ENCODE results near the gene SPRY4. TPM values are rescaled to one million over a fixed set of nuclear protein-coding genes. Genes with fewer than 3 reads are reported as not detected.

Gene SPRY4
- total RNA-seq, 1 experiment from 2014 or later: 23.6 TPM

DNA sequence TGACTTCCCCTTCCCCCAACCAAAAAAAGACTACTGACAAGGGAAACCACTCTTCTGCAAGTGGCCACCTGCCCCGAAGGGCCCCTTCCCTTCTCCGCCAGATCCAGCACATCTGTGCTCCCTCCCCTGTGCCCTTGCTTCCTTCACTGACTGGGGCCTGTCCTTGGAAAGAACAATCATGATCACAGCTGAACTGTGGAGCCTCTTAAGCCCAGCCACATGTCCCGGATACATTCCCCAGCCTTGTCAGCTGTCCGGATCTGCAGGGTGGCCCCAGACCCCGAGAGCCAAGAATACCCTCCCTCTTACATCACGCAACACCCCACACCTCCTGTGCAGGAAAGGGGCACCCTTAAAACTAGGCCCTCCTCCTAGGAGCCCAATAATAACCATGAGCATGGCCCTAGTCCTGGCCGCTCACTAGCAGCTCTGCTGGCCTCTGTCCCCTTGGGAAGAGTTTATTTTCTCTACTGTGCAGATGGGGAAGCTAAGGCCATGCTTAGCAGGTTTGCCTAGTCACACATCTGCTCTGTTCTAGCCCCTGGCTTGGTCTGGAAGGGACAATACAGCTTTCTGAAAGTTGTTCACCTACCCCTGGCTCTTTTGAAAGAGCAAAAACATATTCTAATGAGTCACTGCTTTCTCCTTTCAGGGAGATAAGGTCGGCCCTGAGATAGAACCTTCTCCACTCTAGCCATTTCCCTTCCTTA, 3.8 kb downstream of the SPRY4 start:
- Mint-ChIP-seq H3K27me3 (ENCODE audit: unreplicated experiment) (no peaks in the 10 kb centered on the region), H3K4me3 (ENCODE audit: low read depth, unreplicated experiment) (peak overlapping the region; percentile 98), H3K36me3 (ENCODE audit: insufficient read depth, unreplicated experiment) (peaks cover 49% of the 10 kb centered on the region), H3K27ac (ENCODE audit: unreplicated experiment) (no peak overlapping the region), H3K9me3 (ENCODE audit: low read depth, unreplicated experiment) (no peaks in the 10 kb centered on the region), H3K4me1 (ENCODE audit: low read depth, unreplicated experiment) (peaks cover 28% of the 10 kb centered on the region)
- BruUV-seq (replicated peaks): no TSS peak
- CTCF ChIA-PET: interaction anchor here (0.8 to 1.8 kb wide), 4 partner anchors 24 to 228 kb away, joined by 3 to 4 read pairs (median 4); no protein-coding TSS in a partner anchor
- TF ChIP-seq, protein P1, sequence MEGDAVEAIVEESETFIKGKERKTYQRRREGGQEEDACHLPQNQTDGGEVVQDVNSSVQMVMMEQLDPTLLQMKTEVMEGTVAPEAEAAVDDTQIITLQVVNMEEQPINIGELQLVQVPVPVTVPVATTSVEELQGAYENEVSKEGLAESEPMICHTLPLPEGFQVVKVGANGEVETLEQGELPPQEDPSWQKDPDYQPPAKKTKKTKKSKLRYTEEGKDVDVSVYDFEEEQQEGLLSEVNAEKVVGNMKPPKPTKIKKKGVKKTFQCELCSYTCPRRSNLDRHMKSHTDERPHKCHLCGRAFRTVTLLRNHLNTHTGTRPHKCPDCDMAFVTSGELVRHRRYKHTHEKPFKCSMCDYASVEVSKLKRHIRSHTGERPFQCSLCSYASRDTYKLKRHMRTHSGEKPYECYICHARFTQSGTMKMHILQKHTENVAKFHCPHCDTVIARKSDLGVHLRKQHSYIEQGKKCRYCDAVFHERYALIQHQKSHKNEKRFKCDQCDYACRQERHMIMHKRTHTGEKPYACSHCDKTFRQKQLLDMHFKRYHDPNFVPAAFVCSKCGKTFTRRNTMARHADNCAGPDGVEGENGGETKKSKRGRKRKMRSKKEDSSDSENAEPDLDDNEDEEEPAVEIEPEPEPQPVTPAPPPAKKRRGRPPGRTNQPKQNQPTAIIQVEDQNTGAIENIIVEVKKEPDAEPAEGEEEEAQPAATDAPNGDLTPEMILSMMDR (IDR thresholded peaks at IDR 0.05; ENCODE audit: unreplicated experiment): no peak
- intact Hi-C loops (cut with micrococcal nuclease; ENCODE audit: unreplicated experiment): loop anchor here (1.0 to 10.0 kb wide), 4 partner anchors 114 to 227 kb away; no protein-coding TSS in a partner anchor
- DNase-seq: no peak

- Mint-ChIP-seq H3K4me3 (ENCODE audit: low read depth, unreplicated experiment) (peak overlapping the region; percentile 98), H3K36me3 (ENCODE audit: insufficient read depth, unreplicated experiment) (peaks cover 43% of the 10 kb centered on the region), H3K4me1 (ENCODE audit: low read depth, unreplicated experiment) (peaks cover 28% of the 10 kb centered on the region), H3K27me3 (ENCODE audit: unreplicated experiment) (no peaks in the 10 kb centered on the region), H3K27ac (ENCODE audit: unreplicated experiment) (no peak overlapping the region), H3K9me3 (ENCODE audit: low read depth, unreplicated experiment) (no peaks in the 10 kb centered on the region)
- TF ChIP-seq, protein P1 (IDR thresholded peaks at IDR 0.05; ENCODE audit: unreplicated experiment): no peak
- no TSS peak for BruUV-seq (replicated peaks)
- intact Hi-C loops (cut with micrococcal nuclease; ENCODE audit: unreplicated experiment): loop anchor here (10.0 kb wide), 2 partner anchors 114 to 184 kb away; no protein-coding TSS in a partner anchor
- no peak for DNase-seq
- CTCF ChIA-PET: interaction anchor here (0.8 to 1.8 kb wide), 3 partner anchors 39 to 168 kb away, joined by 3 to 4 read pairs (median 4); no protein-coding TSS in a partner anchor
Observed at GRCh38 chr5:142320430-142320738, 4.4 kb downstream of the SPRY4 start.

DNA sequence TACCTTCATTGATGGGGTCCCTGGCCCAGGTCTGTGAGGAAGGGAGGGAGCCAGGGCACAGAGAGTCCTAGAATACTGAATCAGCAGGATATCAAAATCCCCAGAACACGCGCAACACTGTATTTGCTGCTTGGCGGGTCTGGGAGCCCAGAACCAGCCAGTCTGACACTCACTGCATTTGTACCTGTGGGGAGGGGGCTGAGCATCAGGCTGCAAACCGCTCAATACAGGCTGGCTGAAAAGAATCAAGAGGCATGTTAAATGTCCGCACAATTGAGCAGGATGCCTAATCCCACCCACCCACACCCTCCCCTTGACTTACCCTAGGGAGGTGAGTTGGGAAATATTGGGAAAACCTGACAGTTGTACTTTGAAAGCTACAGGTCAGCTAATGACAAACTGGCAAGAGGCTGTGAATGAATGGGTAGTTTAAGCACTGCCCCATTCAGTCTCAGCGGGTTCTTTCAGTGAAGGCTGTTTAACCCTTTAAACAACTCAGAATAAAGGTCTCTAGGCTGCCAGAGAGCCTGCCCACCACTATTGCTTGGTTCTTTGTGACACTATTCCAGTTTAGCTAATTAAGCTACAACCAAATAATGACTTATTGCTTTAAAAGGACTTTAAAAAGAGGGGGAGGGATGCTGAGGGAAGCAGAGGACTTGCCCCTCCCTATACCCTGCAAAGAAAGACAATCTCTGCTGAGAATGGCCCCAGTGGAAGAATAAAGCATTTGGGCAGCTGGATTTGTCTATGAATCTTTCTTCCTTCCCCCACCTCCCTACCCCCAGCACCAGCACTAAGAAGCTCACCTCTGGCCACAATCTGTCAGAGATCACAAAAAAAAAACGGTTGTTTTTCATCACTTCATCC, 5.0 kb downstream of the SPRY4 start:
- intact Hi-C loops (cut with micrococcal nuclease; ENCODE audit: unreplicated experiment): loop anchor here (10.0 kb wide), 2 partner anchors 115 to 185 kb away; no protein-coding TSS in a partner anchor
- Mint-ChIP-seq H3K9me3 (ENCODE audit: low read depth, unreplicated experiment) (no peaks in the 10 kb centered on the region), H3K27ac (ENCODE audit: unreplicated experiment) (no peak overlapping the region), H3K36me3 (ENCODE audit: insufficient read depth, unreplicated experiment) (peaks cover 38% of the 10 kb centered on the region), H3K27me3 (ENCODE audit: unreplicated experiment) (no peaks in the 10 kb centered on the region), H3K4me1 (ENCODE audit: low read depth, unreplicated experiment) (peaks cover 28% of the 10 kb centered on the region), H3K4me3 (ENCODE audit: low read depth, unreplicated experiment) (peak overlapping the region; percentile 98)
- TF ChIP-seq, protein P1 (IDR thresholded peaks at IDR 0.05; ENCODE audit: unreplicated experiment): no peak
- no TSS peak for BruUV-seq (replicated peaks)
- no peak for DNase-seq
- CTCF ChIA-PET: interaction anchor here (0.8 to 1.8 kb wide), 3 partner anchors 40 to 167 kb away, joined by 3 to 4 read pairs (median 4); no protein-coding TSS in a partner anchor

DNA sequence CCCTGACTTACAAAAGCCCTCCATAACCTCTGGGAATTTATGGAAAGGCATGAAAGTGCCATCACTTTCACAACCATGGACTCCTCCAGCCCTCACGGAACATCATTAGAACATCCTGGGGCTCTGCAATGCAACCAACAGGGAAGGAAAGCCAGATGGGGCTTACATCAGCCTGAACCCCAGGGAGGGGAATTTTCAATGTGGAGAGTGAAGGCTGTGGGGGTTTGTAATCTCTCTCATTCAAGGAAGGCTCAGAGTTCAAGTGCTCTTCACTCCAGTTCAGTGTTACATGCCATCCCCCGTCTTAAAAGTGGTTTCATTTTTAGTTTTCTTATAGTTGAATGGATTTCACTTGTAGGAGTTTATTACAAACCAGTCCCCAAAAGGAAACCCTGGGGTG, 5.7 kb downstream of the SPRY4 start:
- H3K9me3 Mint-ChIP-seq (ENCODE audit: low read depth, unreplicated experiment): no peaks in the 10 kb centered on the region

More for the DNA sequence above, 5.7 kb downstream of the SPRY4 start:
- Mint-ChIP-seq H3K4me3 (ENCODE audit: low read depth, unreplicated experiment) (no peak overlapping the region), H3K36me3 (ENCODE audit: insufficient read depth, unreplicated experiment) (peaks cover 38% of the 10 kb centered on the region), H3K27ac (ENCODE audit: unreplicated experiment) (no peak overlapping the region), H3K27me3 (ENCODE audit: unreplicated experiment) (no peaks in the 10 kb centered on the region), H3K4me1 (ENCODE audit: low read depth, unreplicated experiment) (peaks cover 28% of the 10 kb centered on the region)
- intact Hi-C loops (cut with micrococcal nuclease; ENCODE audit: unreplicated experiment): no loop called here
- BruUV-seq (replicated peaks): no TSS peak
- DNase-seq: no peak
- TF ChIP-seq, protein P1 (IDR thresholded peaks at IDR 0.05; ENCODE audit: unreplicated experiment): no peak
- CTCF ChIA-PET: no interaction called here
